ENCODE data around the gene MAST1.
A peak's percentile ranks its signal among the peaks of the same experiment; 100 is the strongest.
"Not testable (repeated sequence)": the region's sequence is repeated elsewhere in the genome, so short reads cannot be mapped to it uniquely, and the experiment has no call there.

MAST1 gene

GRCh38 chr19:12872941-12873890 is 34.9 kb downstream of the MAST1 start:
- DNase-seq = no peak

- DNase-seq = no peak
Measured at GRCh38 chr19:12873891-12874745, 35.8 kb downstream of the MAST1 start.

- DNase-seq = no peak
Measured at GRCh38 chr19:12875086-12875485, 36.8 kb downstream of the MAST1 start.

- DNase-seq = no peak
Measured at GRCh38 chr19:12880551-12881171, 42.3 kb downstream of the MAST1 start.

GRCh38 chr19:12881172-12881808 is 43.0 kb downstream of the MAST1 start, which contains the start of gene DNASE2:
DNASE2 (minus strand) TSS chr19:12881449; CDS start chr19:12881375, 74 bp downstream.
- DNase-seq = peak; percentile 76 to 88

- DNase-seq = no peak
Measured at GRCh38 chr19:12882589-12882988, 44.3 kb downstream of the MAST1 start.

- DNase-seq = no peak
Measured at GRCh38 chr19:12884202-12884601, 45.9 kb downstream of the MAST1 start.

GRCh38 chr19:12884627-12884925 is 46.3 kb downstream of the MAST1 start:
- DNase-seq = no peak

- peak; percentile 37 to 44 for DNase-seq
Measured at GRCh38 chr19:12884926-12885748, 46.8 kb downstream of the MAST1 start.

- no peak for DNase-seq
Measured at GRCh38 chr19:12885749-12886650, 47.7 kb downstream of the MAST1 start.

GRCh38 chr19:12886651-12886968 is 48.3 kb downstream of the MAST1 start:
- no peak for DNase-seq

- DNase-seq = no peak
Measured at GRCh38 chr19:12886969-12887747, 48.8 kb downstream of the MAST1 start, which contains the start of gene KLF1. KLF1 (minus strand) TSS chr19:12887201; CDS start chr19:12887140, 61 bp downstream.

GRCh38 chr19:12888006-12888603 is 49.8 kb downstream of the MAST1 start:
- no peak for DNase-seq

- DNase-seq = not testable (repeated sequence)
Measured at GRCh38 chr19:12890299-12890786, 52.0 kb downstream of the MAST1 start.

GRCh38 chr19:12890787-12891552 is 52.7 kb downstream of the MAST1 start, which contains the start of gene GCDH:
GCDH (plus strand) TSS chr19:12891160; CDS start chr19:12891305, 145 bp downstream.
- peak; percentile 71 to 99 for DNase-seq

GRCh38 chr19:12891553-12892021 is 53.3 kb downstream of the MAST1 start:
- no peak for DNase-seq

- no peak for DNase-seq
Measured at GRCh38 chr19:12893582-12893981, 55.3 kb downstream of the MAST1 start.

- DNase-seq = no peak
Measured at GRCh38 chr19:12896460-12896859, 58.1 kb downstream of the MAST1 start.

All from bone marrow (tissue), 2 donors.